GM20431 (cell line): Measurements from ENCODE around the gene AOC2.

Source experiments
- in situ Hi-C: fragments of 300-500 bp; cut with MseI, MboI; formaldehyde crosslinking; loops from one replicate; pipeline ENCODE4 v1.15.0; 2020; ENCODE audit warnings: low sequenced_read_pairs; ENCODE audit not compliant: unreplicated experiment

The AOC2 gene, protein sequence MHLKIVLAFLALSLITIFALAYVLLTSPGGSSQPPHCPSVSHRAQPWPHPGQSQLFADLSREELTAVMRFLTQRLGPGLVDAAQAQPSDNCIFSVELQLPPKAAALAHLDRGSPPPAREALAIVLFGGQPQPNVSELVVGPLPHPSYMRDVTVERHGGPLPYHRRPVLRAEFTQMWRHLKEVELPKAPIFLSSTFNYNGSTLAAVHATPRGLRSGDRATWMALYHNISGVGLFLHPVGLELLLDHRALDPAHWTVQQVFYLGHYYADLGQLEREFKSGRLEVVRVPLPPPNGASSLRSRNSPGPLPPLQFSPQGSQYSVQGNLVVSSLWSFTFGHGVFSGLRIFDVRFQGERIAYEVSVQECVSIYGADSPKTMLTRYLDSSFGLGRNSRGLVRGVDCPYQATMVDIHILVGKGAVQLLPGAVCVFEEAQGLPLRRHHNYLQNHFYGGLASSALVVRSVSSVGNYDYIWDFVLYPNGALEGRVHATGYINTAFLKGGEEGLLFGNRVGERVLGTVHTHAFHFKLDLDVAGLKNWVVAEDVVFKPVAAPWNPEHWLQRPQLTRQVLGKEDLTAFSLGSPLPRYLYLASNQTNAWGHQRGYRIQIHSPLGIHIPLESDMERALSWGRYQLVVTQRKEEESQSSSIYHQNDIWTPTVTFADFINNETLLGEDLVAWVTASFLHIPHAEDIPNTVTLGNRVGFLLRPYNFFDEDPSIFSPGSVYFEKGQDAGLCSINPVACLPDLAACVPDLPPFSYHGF

DNA sequence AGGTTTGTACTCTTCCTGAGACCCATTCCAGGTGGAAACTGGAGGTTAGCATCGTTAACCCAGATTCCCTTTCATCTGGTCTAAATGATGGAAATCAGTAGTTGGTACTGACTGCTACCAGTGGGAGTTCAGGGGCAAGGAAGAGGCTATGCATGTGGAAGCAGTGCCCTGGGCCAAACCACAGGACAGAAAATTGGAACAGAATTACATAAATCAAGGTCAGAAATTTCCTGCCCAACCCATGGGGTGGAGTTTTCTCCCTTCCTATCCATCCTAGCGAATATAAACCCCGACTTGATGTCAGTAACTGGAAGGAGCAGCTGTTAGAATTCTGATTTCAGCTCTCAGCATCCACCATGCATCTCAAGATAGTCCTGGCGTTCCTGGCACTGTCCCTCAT, at the start of gene AOC2:
TSS of gene AOC2 (plus strand) at position 310 of the 400 bp plus-strand sequence. CDS start at position 357, 47 bp downstream.
- in situ Hi-C loops: no loop called here

DNA sequence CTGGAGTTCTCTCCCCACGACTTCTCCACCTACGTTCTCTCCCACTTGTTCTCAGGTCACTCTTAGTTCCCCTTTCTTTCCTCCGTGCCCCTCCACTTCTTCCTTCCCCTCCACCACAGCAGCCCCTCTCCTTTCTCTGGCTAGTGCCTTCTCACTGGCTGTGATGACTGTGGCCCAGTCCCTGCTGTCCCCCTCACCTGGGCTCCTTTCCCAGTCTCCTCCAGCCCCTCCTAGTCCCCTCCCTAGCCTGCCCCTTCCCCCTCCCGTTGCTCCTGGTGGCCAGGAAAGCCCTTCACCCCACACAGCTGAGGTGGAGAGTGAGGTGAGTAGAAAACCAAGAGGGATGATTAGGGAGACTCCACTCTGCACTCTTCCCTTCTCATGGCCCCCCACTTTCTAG, 49.3 kb upstream of the AOC2 start:
- in situ Hi-C loops: no loop called here

DNA sequence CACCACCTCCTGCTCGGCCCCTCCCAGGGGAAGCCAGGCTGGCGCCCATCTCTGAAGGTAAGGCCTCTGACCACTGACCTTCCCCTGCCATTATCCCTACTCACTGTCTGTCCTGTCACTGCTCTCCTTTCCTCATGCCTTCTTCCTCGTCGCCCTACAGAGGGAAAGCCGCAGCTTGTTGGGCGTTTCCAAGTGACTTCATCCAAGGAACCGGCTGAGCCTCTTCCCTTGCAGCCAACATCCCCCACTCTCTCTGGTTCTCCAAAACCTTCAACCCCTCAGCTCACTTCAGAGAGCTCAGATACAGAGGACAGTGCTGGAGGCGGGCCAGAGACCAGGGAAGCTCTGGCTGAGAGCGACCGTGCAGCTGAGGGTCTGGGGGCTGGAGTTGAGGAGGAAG, 48.9 kb upstream of the AOC2 start:
- in situ Hi-C loops: no loop called here

DNA sequence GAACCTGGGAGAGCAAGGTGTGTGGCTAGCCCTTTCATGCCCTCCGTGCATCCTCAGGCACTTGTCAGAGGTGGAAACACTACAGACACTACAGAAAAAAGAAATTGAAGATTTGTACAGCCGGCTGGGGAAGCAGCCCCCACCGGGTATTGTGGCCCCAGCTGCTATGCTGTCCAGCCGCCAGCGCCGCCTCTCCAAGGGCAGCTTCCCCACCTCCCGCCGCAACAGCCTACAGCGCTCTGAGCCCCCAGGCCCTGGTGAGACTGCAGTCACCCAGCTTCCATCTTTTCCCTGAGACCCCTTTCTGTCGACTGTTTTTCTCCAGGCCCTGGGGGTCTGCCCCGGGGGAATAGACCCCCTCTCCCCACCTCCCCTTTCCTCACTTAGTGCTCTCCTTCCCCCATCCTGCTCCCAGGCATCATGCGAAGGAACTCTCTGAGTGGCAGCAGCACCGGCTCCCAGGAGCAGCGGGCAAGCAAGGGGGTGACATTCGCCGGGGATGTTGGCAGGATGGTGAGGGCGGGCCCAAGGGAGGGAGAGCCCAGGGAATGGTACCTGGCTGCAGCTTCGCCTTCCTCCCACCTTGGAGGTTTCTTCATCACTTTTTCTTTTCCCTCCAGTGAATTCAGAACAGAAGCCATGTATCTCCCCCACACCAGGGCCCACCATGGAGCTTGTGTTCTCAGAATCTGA, 48.2 kb upstream of the AOC2 start:
- in situ Hi-C loops: no loop called here

DNA sequence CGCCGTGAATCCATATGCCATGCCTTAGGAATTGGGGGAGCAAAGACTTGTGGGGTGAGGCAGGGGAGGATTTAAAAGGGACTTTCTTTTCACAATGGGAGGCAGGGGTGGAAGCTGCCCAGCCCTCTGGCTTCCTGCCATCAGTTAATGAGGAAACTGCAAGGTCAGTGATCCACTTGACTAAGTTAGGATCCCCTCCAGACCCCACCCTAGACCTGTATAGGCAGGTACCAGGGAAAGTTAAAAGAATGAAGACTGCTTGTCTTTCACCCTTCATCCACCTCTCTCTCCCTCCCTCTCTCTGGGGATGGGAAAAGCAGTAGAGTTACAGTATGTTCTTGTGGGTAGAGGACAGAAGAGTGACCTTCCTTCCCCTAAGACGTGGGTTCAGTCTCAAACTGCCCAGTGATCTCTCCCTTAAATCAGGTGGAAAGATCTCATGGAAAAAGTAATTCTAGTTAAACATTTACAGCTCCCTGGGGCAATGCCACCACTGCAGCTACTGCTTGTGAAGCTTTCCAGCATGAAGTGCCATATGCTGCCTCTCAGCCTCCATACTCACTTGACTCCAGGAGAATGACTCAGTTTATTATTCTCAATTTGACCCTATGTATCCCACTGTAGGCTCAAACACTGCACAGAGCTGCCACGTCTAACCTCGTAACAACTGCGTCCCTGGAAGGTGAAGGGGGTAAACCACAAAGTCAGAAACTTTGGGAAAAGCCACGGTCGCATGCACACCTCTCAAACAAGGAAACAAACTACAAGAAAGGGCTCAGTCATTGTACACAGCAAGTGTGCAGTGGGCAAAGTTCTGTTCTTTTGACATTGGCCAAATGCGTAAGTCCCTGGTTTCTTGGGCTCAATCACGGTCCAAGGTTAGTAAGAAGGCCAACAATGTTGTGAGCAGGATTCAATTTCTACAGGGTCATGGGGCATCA, 47.0 kb upstream of the AOC2 start:
- in situ Hi-C loops: no loop called here

DNA sequence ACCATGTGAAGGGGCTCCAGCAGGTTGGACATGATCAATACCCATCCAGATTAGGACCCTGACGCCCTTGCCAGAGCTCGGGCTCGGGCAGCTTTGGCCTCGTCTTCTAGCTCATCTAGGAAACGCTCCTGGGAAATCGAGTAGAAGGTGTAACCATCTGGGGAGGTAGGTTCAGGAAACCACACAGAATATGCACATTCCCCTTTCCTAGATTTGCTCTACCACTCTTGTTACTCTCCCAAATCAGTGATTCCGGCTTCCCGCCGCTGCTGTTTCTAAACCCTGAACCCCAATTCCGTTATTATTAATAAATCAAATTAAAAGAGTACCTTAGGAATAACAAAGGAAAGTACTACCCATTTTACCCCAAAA, 46.4 kb upstream of the AOC2 start:
- in situ Hi-C loops: no loop called here

DNA sequence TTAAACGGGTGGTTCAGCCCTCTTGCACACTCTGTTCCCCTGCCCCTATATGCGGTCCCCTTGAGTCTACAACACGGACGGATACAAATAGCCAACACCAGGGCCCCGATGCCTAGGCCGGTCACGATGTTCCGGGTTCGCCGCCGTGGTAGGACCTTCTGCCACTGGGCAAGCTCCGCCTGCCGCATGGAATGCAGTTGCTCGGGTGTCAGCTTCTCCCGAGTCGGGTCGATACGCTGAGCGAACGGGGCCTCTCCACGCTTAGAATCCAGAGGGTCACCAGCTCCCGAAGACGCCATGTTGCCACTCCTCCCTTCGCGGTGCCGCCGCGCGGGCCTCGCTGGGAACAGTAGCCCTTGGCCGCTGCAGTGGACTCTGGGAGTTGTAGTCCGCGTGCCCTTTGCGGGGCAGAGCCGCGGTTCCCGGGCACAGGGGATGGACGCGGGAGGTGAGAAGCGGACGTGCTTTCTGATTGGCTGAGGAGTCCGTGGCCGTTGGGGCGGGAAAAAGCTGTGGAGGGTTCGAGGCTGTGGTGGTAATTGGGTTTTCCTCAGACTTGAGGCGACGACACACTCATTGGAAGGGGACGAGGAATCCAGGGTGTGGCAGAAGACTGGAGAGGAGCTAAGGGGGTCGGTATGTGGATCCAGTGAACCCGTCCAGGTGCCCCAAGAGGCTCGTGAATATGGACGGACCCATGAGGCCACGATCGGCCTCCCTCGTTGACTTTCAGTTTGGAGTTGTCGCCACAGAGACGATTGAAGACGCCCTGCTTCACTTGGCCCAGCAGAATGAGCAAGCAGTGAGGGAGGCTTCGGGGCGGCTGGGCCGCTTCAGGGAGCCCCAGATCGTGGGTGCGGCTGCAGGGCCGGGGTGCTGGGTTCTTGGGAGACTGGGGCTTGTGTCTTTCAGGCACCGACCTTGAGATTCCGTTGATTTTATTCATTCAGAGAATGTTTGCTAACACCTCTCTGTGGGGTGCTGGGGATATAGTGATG, 45.7 kb upstream of the AOC2 start, which contains the start of the genes CNTD1 and COA3:
TSS of gene CNTD1 (plus strand) at position 479 of the 998 bp plus-strand sequence. CDS start at position 686, 207 bp downstream.
TSS of gene COA3 (minus strand) at position 322 of the 998 bp plus-strand sequence. CDS start at position 299, 23 bp downstream.
- in situ Hi-C loops: no loop called here

DNA sequence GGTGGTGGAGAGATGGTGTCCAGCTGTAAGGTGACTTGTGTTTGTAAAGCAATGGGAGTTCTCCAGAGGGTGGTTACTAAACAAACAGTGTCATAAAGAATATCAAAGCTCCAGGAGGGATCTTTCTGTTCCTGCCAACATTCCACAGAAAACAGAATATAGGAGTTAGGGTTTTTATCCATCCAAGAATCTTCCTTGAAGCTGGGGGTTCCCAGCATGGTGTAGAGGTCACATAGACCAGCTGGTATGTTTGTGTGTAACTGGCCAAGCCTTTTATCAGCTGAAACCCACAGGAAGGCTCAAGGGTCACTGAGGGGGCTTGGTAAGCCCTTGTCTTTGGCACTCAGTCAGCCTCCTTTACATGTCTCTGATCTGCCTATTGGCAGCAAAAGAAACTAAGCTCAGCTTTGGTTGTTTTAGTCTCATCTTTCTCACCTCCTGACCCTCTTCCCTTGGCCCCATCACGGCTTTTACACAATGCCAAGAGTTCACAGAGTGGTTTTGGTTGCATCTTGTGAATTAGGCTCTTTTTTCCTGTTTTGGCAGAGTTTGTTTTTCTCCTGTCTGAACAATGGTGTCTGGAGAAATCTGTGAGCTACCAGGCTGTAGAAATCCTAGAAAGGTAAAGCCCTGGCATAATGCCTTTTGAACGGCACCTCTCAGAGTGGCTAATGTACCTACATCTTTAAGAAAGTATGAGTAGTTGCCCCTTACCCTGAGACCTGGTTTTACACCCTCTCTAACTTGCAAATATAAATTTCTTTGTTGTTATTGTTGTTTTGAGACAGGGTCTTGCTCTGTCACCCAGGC, 41.1 kb upstream of the AOC2 start:
- in situ Hi-C loops: no loop called here

DNA sequence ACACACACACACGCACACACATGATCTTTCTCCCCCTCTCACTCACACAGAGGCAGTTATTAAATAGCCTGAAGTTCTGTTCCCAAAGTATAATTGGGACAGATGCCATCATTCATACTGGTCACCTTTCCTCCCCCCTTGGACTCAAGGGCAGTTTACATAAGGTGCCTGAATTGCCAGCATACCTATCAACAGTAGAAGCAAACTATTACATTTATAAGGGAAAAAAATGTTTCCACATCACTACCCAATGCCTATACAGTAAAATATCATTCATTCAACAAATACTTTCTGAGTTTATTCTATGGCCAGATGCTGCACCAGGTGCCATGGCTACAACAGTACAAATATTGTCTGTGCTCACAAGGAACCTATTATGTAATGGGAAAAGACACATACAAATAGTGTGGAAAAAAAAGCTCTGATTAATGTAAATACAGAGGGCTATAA, 39.4 kb upstream of the AOC2 start:
- in situ Hi-C loops: no loop called here

DNA sequence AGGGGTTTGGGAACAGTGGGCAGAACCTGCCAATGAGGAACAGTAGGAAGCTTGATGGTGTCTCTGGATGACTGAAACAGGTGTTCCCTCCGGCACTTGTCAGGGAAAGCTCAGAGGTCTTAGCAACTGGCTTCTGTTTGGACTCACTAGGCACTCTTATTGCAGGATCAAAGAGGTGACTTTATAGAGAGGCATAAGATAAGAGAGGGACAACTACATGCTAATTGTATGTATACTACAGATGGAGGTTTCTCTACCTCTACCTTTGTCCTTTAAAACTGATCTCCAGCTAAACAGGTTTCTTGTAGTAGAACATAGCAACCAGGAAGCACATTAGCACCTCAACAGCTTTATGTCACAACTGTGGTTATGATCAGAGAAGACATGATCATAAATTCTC, 38.1 kb upstream of the AOC2 start:
- in situ Hi-C loops: no loop called here

DNA sequence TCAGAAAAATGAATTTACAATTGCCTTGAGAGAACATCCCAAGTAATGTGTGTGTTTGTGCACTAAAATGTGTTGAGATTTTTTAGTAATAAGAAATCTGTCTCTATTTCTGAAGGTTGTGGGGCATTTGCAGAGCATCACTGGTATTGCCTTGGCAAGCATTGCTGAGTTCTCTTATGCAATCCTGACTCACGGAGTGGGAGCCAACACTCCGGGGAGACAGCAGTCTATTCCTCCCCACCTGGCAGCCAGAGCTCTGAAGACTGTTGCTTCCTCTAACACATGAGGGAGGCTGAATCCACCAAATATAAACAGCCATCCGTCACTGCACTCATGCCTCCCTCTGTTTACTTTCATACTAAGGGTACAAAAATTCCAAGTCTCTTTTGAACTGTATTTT, 35.1 kb upstream of the AOC2 start:
- in situ Hi-C loops: no loop called here

DNA sequence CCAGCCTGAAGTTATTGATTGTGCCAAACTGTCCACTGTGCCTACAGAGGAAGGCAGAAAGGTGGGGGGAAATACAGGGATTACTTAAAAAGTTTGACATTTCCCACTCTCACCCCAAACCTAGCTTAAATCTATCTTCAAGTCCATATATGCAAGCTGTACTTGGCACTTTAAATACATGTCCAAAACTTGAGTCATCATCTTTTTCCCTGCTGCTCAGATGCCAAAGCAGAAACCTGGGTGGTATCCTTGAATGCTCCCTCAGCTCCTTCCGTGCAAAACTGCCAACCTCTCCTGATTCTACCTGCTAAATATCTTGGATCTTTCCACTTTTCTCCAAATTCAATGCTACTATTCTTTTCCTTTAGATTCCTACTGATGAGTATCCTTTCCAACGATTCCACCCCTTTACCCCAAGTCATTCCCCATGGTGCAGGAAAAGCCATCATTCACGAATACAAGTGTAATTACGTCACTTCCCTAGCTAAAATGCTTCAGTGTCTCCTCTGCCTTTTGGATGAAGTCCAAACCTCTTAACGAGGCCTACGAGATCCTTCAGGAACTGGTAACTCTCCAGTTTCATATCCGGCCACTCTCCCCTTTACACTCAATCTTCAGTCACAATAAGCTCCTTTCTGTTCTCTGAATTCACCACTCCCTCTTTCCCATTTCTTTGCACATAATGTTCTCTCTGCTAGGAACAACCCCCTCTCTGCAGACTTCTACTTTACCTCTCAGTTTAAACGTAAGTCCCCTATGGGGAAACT, 29.6 kb upstream of the AOC2 start:
- in situ Hi-C loops: no loop called here

DNA sequence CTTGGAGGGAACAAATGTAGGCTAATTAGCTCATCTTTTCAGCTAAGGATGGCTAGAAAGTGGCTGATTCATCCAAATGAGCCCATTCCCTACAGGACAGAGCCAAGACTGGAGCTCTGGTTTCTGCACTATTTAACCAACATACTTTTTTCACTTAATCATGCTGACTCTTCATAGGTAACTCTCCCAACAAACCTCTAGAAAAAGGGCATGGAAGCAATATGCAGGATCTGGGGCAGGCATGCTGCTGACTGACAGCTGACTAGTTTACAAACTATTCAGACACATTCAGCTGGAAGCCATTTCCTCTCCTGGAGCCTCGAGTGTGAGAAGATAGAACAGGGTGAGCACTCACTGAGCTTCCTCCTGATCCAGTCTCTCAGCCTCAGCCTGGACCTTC, 26.5 kb upstream of the AOC2 start:
- in situ Hi-C loops: no loop called here

DNA sequence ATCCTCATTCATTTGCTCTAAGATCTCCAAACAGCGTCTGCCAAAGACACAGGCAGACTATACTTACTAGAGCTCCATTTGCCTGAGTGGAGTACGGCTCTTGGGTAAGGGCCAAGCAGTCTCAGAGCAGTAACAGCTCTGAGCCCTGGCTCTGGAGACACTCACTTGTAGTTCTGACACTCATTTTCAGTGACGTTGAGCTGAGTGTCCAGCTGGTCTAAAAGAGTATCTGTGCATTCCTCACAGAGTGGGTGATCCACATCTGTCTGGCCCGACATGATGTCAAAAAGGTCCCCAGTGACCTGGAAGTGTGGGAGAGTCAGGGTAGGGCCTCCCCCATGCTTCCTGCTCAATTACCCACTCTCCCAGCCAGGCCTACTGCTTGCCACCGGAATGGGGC, 26.0 kb upstream of the AOC2 start:
- in situ Hi-C loops: no loop called here

DNA sequence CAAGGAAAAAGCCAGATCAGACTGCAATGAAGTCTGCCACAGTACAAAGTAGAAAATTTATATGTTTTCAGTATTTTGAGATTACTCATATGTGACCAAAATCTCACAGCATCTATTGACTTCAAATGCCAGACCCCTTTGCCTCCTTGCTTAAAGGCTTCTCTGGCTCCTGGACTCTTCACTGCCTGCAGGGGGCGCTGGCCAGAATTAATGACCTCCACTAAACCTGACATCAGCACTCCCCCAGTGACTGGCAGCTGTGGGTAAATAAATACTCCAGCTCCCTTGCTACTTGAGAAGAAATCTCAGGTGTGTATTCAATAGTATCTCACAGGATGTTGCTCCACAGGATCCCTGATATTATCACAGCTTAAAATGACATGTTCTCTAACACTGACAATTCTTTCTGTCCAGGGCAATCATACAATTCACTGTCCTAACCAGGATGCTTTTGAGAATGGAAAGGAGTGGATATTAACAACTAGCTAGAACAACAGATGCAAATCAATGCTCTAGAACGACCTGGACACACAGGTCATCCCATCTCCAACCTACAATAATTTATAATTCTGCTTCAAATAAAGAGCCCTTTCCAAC, 24.3 kb upstream of the AOC2 start:
- in situ Hi-C loops: no loop called here

DNA sequence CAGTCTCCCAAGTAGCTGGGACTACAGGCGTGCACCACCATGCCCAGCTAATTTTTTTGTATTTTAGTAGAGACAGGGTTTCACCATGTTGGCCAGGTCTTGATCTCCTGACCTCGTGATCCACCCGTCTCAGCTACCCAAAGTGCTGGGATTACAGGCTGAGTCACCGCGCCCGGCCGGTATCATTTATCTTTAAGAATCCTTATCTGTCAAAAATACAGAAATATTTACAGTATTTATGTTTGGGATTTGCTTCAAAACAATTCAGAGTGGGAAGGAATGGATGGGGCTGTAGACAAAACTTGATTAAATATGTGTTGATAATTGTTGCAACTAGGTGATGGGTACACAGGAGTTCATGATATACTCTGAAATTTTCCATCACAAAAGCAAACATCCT, 23.2 kb upstream of the AOC2 start:
- in situ Hi-C loops: no loop called here

DNA sequence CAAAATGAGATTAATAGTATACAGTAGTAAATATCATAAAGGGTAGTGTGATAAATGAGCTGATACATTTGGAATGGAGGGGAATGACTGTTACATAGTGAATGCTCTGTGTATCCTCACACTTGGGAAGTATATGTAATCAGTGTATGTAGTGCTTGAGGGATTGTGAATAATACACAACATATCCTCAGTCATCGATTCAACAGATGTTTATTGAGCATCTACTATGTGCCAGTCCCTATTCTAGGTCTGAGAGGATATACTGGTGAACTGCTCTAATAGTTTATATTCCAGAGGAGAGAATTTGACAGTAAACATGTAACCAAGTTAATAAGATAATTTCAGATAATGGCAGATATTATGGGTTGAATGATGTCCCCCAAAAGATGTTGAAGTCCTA, 16.9 kb upstream of the AOC2 start:
- in situ Hi-C loops: no loop called here
